ENCODE measurements around the gene LYPLAL1. TPM values are rescaled to one million over a fixed set of nuclear protein-coding genes. Genes with fewer than 3 reads are reported as not detected.

LYPLAL1 gene
- total RNA-seq, 4 donors from 2014 or later: 7.2 to 26.6 (median 20.6) TPM

GRCh38 chr1:219227360-219228057, 53.8 kb downstream of the LYPLAL1 start:
- TF ChIP-seq CTCF (IDR thresholded peaks at IDR 0.05): no peak
- no peak for ATAC-seq (ENCODE audit: low FRiP score)
- DNase-seq (ENCODE audit: low spot score): no peak

GRCh38 chr1:219228058-219228419, 54.4 kb downstream of the LYPLAL1 start:
- DNase-seq (ENCODE audit: low spot score) (no peak), ATAC-seq (ENCODE audit: low FRiP score) (no peak)
- no peak for TF ChIP-seq CTCF (IDR thresholded peaks at IDR 0.05)

GRCh38 chr1:219232890-219233289, 59.2 kb downstream of the LYPLAL1 start:
- ATAC-seq (ENCODE audit: low FRiP score) (no peak), DNase-seq (ENCODE audit: low spot score) (no peak)
- no peak for TF ChIP-seq CTCF (IDR thresholded peaks at IDR 0.05)

- ATAC-seq (ENCODE audit: low FRiP score) (no peak), DNase-seq (ENCODE audit: low spot score) (no peak)
- TF ChIP-seq CTCF (IDR thresholded peaks at IDR 0.05): no peak
These were observed 62.3 kb downstream of the LYPLAL1 start for GRCh38 chr1:219235903-219236481.

- no peak for TF ChIP-seq CTCF (IDR thresholded peaks at IDR 0.05)
- ATAC-seq (ENCODE audit: low FRiP score) (no peak), DNase-seq (ENCODE audit: low spot score) (no peak)
These were observed 63.4 kb downstream of the LYPLAL1 start for GRCh38 chr1:219236933-219237610.

GRCh38 chr1:219239518-219239917, 65.8 kb downstream of the LYPLAL1 start:
- ATAC-seq (ENCODE audit: low FRiP score): no peak
- DNase-seq (ENCODE audit: low spot score): no peak
- TF ChIP-seq CTCF (IDR thresholded peaks at IDR 0.05): no peak
